SK-N-SH (cell line): ENCODE measurements around the gene ZNF184.

Source experiments
- CTCF ChIP-seq: fragments of 200-600 bp; sonication (generic); IDR thresholded peaks from 2 replicates; pipeline ENCODE4 v1.6.1; 2017; ENCODE audit warnings: antibody characterized with exemption, mild to moderate bottlenecking, moderate library complexity
- GATA2 ChIP-seq: sonication (generic); formaldehyde crosslinking; IDR thresholded peaks from 2 replicates; pipeline ENCODE4 v1.5.0; 2020; ENCODE audit warnings: mild to moderate bottlenecking, missing genetic modification reagents
- MAX ChIP-seq: IDR thresholded peaks from 2 replicates; pipeline ENCODE4 v1.4.0; 2012; ENCODE audit warnings: low read depth
- RAD21 ChIP-seq: IDR thresholded peaks from 2 replicates; pipeline ENCODE4 v1.6.1; 2012; ENCODE audit warnings: mild to moderate bottlenecking, low read length
- SIN3A ChIP-seq: IDR thresholded peaks from 2 replicates; pipeline ENCODE4 v1.6.1; 2012; ENCODE audit warnings: low read depth, mild to moderate bottlenecking, low read length, moderate library complexity, borderline replicate concordance
- TEAD4 ChIP-seq: IDR thresholded peaks from 2 replicates; pipeline ENCODE4 v1.4.0; 2012; ENCODE audit warnings: mild to moderate bottlenecking, borderline replicate concordance; ENCODE audit not compliant: insufficient read depth
- USF1 ChIP-seq: IDR thresholded peaks from 2 replicates; pipeline ENCODE4 v1.4.0; 2012; ENCODE audit warnings: low read depth, borderline replicate concordance
- USF2 ChIP-seq: fragments of 150-350 bp; IDR thresholded peaks from 2 replicates; pipeline ENCODE4 v1.6.1; 2017; ENCODE audit warnings: antibody characterized with exemption, low read length, low read depth, borderline replicate concordance
- YY1 ChIP-seq: IDR thresholded peaks from 2 replicates; pipeline ENCODE4 v1.4.0; 2012; ENCODE audit warnings: low read depth, mild to moderate bottlenecking

- no peak for TF ChIP-seq CTCF
- no peak for TF ChIP-seq MAX
- TF ChIP-seq USF2, result no peak
- no peak for TF ChIP-seq RAD21
- TF ChIP-seq USF1, result no peak
- TF ChIP-seq SIN3A, result no peak
- no peak for TF ChIP-seq TEAD4
- TF ChIP-seq YY1, result no peak
- no peak for TF ChIP-seq GATA2 (CRISPR knock-in tag)
Observed at GRCh38 chr6:27428502-27428901, 44.4 kb downstream of the ZNF184 start.
